OCI-M1 (cell line): ENCODE results near the gene DDX25.
A peak's percentile ranks its signal among the peaks of the same experiment; 100 is the strongest.
"Not testable (repeated sequence)": the region's sequence is repeated elsewhere in the genome, so short reads cannot be mapped to it uniquely, and the experiment has no call there.

Source experiments
- DNase-seq: peaks from one replicate; lab custom pipeline; 2025; lab: John Stamatoyannopoulos, UW

Gene DDX25

DNA sequence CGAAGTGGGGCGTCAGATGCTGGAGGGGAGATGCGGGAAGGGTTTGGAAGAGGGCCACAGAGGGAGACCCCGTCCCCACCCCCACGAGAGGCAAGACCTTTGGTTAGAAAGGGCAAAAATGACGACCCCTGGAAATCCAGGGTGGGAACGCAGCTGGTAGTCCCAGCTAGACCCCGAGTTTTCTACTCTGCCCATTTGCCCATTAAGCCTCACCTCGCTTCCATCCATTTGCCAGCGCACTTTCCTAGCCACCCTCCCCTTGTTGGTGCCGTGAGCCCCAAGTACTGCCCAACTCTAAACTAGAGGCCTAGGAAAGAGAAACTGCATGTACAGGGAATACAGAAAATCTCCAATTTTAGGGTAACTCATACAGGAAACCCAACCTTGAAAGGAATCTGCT, 370 bp downstream of the DDX25 start:
- no peak for DNase-seq

DNA sequence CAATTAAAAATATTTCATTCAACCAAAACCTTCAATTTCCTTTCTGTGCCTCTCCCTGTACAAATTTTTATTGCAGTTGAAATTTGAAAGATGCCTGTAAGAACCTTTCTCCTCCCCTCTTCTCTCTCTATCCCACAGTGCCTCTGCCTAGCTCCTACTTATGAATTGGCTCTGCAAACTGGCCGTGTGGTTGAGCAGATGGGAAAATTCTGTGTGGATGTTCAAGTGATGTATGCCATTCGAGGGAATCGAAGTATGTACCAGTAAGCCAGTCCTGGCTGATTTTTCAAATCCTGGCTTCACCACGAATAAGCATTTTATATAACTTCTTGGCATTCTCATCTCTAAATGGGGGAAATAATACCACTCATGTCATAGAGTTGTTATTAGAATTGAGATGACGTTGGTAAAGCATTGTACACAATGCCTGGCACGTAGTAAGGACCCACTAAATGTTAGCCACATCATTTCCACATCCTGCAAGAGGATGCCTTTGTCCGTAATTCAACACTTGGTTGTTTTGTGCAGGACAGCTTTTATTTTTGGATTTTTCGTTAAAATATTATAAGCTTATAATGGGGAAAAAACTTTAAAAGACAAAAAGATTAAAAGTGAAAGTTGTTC, 6.0 kb downstream of the DDX25 start:
- DNase-seq, result no peak

GRCh38 chr11:125914601-125915000, 10.3 kb downstream of the DDX25 start:
- not testable (repeated sequence) for DNase-seq

- no peak for DNase-seq
Measured at GRCh38 chr11:125916683-125917347, 12.5 kb downstream of the DDX25 start.

GRCh38 chr11:125918140-125918840, 14.0 kb downstream of the DDX25 start:
- no peak for DNase-seq

- DNase-seq, result no peak
Measured at GRCh38 chr11:125921042-125921441, 16.7 kb downstream of the DDX25 start.

GRCh38 chr11:125922156-125922555, 17.8 kb downstream of the DDX25 start:
- DNase-seq, result no peak

DNA sequence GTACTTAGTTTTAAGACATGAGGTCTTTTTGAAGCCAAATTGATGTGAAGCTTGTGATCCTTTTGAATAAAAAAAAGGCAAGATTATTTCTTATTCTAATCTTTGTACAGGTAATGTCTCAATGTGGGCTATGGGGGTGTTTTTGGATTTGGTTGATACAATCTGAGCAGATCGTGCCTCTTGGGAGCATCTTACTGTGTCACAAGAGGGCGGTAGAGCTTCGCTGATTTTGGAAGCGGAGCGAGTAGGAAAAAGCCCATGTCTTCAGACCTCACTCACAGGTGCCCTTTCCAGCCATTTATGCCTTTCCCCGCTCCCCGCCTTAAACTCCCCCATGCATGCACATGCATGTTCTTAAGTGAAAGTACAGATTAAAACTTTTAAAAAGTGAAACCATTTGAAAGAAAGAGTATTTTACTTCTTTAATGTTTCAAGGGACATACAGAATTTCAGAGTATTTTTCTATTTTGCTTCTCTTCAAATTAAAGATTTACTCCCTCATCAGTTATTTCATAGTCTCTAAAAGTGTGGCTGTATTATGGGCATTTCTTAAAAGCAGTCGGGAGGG, 18.8 kb downstream of the DDX25 start:
- DNase-seq, result peak; percentile 92

- no peak for DNase-seq
Measured at GRCh38 chr11:125923633-125924032, 19.3 kb downstream of the DDX25 start.

DNA sequence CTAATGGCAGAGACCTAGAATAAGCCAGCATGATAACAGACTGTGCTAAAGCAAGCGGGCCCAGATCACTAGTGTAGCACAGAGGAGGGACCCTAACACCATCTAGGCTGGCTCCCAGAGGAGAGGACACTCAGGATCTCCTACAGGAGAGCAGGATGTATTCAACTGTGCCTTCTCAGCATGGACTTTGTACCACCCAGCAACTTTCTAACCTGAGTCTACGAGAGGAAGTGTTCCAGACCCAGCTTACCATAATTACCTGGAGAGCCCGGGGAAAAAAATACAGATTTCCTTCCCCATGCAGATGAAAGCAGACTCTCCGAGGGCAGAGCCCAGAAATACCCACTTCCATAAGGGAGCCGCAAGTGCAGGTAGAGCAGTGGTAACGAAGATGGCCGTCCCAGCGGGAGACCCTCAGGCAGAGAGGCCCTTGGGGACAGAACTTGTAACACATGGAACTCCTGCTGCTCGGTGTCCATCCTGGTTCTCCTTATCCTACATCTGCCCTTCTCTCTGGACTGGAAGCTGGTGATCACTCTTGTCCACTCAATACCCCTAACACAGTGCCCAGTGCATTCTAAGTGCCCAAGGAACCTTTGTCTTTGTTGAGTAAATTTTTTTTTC, 20.2 kb downstream of the DDX25 start:
- DNase-seq, result no peak

- DNase-seq, result no peak
Measured at GRCh38 chr11:125925247-125925740, 21.0 kb downstream of the DDX25 start.

- no peak for DNase-seq
Measured at GRCh38 chr11:125925804-125926203, 21.5 kb downstream of the DDX25 start.

DNA sequence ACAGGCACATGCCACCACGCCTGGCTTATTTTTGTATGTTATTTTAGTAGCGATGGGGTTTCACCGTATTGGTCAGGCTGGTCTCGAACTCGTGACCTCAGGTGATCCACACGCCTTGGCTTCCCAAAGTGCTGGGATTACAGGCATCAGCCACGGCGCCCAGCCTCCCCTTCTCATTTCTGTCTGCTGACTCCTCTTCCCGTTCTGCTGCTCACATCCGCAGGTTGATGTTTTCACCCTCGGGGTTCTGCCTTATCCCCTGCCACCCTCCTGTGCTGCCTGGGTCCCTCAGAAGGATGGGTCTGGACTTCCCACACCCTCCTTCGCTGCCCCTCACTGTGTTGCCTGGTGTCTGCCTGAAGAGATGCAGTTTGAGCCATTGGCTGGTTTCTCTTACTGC, 22.4 kb downstream of the DDX25 start:
- no peak for DNase-seq

DNA sequence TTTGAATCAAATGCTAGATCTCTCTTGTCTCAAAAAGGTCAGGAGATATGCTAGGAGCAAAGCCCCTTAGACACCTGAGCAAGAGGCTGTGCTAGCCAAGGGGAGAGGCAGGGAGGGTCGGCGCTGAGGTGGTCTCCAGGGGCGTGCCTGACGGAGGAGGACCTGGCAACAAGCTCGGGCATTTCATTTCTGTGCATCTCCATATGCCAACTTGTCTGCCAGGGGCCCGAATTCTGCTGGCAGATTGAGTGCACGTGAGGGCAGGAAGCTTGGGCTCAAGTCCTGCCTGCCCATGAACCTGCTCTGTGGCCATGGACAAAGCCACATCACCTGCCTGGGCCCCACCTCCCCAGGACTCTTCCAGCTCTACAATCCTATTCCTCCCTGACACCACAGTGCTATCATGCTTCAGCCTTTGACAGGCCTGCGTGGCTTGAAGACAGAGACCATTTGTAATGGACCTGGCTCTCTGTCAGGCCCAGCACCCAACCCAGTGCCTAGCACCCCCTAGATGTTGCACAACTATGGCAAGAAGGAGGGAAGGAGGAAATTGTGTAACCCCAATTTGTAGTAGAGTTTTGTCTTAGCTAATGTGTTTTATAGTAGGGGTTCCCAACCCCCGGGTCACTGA, 25.3 kb downstream of the DDX25 start:
- DNase-seq, result no peak

DNA sequence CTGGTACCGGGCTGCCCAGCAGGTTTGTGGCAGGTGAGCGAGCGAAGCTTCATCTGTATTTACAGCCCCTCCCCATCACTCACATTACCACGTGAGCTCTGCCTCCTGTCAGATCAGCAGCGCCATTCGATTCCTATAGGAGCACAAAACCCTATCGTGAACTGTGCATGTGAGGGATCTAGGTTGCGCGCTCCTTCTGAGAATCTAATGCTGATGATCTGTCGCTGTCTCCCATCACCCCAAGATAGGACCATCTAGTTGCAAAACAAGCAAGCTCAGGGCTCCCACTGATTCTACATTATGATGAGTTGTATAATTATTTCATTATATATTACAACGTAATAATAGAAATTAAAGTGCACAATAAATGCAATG, 25.8 kb downstream of the DDX25 start:
- no peak for DNase-seq

DNA sequence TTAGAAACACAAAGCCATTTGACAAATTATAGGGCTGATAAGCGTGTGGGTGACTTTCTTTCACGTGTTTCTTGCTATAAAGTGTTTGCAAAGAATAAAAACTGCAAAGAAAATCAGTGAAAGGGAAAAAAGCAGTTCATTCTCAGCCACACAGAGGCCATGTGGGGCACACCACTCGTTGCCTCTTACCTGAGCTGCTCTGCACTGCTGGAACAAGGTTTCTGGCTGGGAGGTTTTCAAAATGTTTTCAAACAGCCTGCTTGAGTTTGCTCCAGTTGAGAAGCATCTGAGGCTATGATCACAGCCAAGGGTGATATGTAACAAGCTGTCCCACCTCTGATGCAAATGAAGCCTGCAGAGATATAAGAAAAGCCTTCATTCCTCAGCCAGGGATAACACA, 26.8 kb downstream of the DDX25 start:
- no peak for DNase-seq

GRCh38 chr11:125931668-125932067, 27.4 kb downstream of the DDX25 start:
- no peak for DNase-seq

DNA sequence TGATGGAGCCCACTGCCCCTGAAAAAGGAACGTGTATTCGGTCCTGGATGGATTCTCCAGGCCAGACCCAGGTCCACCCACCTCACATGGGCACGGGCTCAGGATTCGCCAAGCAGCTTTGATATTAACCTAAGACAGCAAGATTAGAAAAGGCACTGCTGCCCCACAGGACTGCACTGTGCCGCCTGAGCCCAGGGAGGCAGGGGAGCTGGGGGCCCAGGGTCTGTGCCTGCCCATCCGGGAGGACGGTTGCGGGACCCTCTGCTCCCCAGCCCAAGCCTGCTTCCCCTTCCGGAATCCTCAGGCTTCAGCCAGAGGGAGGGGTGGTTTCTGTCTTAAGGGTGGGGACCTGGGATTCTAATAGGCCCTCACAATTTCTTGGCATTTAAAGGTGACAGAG, 28.0 kb downstream of the DDX25 start:
- DNase-seq, result no peak

DNA sequence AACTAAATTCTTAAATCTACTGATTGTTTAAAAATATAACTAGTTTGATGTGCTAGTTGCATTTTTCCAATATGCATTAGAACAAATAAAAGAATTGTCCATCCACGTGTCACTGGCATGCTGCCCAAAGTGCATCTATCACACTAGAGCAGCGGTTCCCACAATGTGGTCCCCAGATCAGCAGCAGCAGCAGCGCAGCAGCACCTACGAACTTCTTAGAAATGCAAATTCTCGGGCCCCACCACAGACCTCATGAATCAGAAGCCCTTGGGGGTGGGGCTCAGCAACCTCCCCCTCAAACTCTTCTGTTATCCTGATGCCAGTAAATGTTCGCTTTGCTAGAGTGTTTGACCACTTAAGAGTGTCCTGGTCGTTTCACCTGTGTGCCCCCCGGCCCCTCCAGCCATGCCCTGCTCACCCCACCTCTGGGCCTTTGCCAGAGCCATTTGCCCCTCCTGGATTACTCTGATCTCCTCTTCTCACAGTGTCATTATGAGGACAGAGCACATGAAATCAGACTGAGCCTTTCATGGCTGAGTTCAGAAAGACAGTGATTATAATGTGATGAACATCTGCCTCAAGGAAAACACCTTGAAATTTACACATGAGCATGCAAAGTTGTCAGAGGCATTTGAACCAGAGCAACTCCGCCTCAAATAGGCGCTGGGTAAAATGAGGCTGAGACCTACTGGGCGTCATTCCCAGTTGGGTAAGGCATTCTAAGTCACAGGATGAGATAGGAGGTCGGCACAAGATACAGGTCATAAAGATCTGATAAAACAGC, 28.9 kb downstream of the DDX25 start:
- peak; percentile 57 for DNase-seq

DNA sequence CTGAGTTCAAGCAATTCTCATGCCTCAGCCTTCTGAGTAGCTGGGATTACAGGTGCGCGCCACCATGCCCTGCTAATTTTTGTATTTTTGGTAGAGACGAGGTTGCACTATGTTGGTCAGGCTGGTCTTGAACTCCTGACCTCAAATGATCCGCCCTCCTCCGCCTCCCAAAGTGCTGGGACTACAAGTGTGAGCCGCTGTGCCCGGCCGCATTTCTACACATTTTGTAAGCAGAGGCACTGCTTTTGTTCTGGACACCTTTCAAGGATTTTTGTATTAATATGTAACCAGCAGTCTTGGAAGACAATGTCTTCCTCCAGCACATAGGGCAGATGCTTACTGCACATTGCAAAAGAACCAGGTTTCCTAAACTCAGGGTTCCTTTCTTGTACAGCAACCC, 30.2 kb downstream of the DDX25 start:
- DNase-seq, result no peak

GRCh38 chr11:125935056-125935455, 30.7 kb downstream of the DDX25 start:
- DNase-seq, result no peak
